ENCODE data around the gene MNT. TPM values are rescaled to one million over a fixed set of nuclear protein-coding genes. Genes with fewer than 3 reads are reported as not detected.

Gene MNT
- total and polyA plus RNA-seq, 9 of the 15 experiments (the other 6 are each of a cell fraction or from before 2014, with no cell fraction given), result 0.18 to 23.8 (median 5.3) TPM

DNA sequence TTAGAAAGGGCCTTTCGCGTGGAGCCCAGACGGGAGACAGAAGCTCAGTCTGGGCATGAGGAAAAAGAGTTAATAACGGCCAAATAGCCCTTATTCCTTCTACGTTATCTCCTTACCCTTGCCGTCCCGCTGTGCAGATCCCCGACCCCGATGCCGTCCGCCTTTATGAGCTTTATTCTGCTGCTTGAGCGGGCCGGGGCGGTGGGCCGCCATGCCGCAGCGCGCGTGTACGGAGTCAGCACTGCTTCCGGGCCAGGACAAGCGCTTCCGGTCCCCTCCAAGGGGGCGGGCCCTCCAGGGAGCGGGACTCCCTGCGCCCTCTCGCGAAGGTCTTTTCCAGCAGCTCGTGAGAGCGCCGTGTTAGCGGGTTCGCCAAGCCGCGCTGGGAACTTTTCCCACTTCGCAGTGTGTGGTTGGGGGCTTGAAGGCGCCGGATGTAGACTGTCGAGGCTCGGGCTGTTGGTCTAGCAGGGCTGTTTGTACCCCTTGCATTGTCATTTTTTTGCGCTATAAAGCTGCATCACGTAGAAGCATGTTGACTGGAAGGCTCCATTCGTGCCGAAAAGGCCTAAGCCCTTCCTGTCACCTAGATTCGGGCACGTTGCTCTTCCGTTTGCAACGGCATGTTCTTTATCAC is 64.5 kb downstream of the MNT start, which contains the start of gene TSR1 (continued):
- TF ChIP-seq HNRNPLL (IDR thresholded peaks at IDR 0.05; ENCODE audit: low read depth, low read length, poor library complexity, severe bottlenecking), result no peak
- TF ChIP-seq MCM2 (IDR thresholded peaks at IDR 0.05; ENCODE audit: low read depth), result no peak
- peak; percentile 72 for TF ChIP-seq HCFC1 (IDR thresholded peaks at IDR 0.05; ENCODE audit: low read depth, low read length)
- TF ChIP-seq POLR2A (conservative IDR thresholded peaks at IDR 0.05), result peak; percentile 91
- TF ChIP-seq, protein P1, sequence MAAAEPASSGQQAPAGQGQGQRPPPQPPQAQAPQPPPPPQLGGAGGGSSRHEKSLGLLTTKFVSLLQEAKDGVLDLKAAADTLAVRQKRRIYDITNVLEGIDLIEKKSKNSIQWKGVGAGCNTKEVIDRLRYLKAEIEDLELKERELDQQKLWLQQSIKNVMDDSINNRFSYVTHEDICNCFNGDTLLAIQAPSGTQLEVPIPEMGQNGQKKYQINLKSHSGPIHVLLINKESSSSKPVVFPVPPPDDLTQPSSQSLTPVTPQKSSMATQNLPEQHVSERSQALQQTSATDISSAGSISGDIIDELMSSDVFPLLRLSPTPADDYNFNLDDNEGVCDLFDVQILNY (CRISPR knock-in tag; IDR thresholded peaks at IDR 0.05), result no peak
- no peak for TF ChIP-seq ZNF41 (CRISPR knock-in tag; conservative IDR thresholded peaks at IDR 0.05)
- peak; percentile 98 for TF ChIP-seq NR2C2 (CRISPR knock-in tag; IDR thresholded peaks at IDR 0.05)
- TF ChIP-seq NR2C2 (tag; IDR thresholded peaks at IDR 0.05), result peak; percentile 99
- TF ChIP-seq NONO (IDR thresholded peaks at IDR 0.05; ENCODE audit: low read depth in 2 of 2, low read length in 1 of 2), result no peak
- peak; percentile 63; the same call in 1 of the 2 replicates for TF ChIP-seq MBD2 (IDR thresholded peaks at IDR 0.05; ENCODE audit: borderline replicate concordance, low read depth)
- no peak for TF ChIP-seq HLTF (IDR thresholded peaks at IDR 0.05)
- no peak for TF ChIP-seq WHSC1 (IDR thresholded peaks at IDR 0.05; ENCODE audit: low read length)
- peak; percentile 29; the same call in 1 of the 2 replicates for TF ChIP-seq SOX6 (IDR thresholded peaks at IDR 0.05)
- peak; percentile 85 for TF ChIP-seq TBP (optimal IDR thresholded peaks at IDR 0.05; ENCODE audit: low read depth, low read length)
- TF ChIP-seq ZNF717 (CRISPR knock-in tag; IDR thresholded peaks at IDR 0.05), result no peak
- no peak for TF ChIP-seq MED1 (CRISPR knock-in tag; IDR thresholded peaks at IDR 0.05; ENCODE audit: borderline replicate concordance)
- TF ChIP-seq RNF2 (IDR thresholded peaks at IDR 0.05), result no peak
- TF ChIP-seq LCOR (CRISPR knock-in tag; IDR thresholded peaks at IDR 0.05), result no peak
- no peak for TF ChIP-seq ZNF764 (CRISPR knock-in tag; IDR thresholded peaks at IDR 0.05; ENCODE audit: low read depth)
- no peak for TF ChIP-seq ZNF212 (CRISPR knock-in tag; IDR thresholded peaks at IDR 0.05)
- TF ChIP-seq, protein P2, sequence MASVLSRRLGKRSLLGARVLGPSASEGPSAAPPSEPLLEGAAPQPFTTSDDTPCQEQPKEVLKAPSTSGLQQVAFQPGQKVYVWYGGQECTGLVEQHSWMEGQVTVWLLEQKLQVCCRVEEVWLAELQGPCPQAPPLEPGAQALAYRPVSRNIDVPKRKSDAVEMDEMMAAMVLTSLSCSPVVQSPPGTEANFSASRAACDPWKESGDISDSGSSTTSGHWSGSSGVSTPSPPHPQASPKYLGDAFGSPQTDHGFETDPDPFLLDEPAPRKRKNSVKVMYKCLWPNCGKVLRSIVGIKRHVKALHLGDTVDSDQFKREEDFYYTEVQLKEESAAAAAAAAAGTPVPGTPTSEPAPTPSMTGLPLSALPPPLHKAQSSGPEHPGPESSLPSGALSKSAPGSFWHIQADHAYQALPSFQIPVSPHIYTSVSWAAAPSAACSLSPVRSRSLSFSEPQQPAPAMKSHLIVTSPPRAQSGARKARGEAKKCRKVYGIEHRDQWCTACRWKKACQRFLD (CRISPR knock-in tag; IDR thresholded peaks at IDR 0.05), result no peak
- TF ChIP-seq HDAC2 (IDR thresholded peaks at IDR 0.05), result peak; percentile 74
- no peak for TF ChIP-seq SMARCA4 (IDR thresholded peaks at IDR 0.05)
- TF ChIP-seq, protein P3, sequence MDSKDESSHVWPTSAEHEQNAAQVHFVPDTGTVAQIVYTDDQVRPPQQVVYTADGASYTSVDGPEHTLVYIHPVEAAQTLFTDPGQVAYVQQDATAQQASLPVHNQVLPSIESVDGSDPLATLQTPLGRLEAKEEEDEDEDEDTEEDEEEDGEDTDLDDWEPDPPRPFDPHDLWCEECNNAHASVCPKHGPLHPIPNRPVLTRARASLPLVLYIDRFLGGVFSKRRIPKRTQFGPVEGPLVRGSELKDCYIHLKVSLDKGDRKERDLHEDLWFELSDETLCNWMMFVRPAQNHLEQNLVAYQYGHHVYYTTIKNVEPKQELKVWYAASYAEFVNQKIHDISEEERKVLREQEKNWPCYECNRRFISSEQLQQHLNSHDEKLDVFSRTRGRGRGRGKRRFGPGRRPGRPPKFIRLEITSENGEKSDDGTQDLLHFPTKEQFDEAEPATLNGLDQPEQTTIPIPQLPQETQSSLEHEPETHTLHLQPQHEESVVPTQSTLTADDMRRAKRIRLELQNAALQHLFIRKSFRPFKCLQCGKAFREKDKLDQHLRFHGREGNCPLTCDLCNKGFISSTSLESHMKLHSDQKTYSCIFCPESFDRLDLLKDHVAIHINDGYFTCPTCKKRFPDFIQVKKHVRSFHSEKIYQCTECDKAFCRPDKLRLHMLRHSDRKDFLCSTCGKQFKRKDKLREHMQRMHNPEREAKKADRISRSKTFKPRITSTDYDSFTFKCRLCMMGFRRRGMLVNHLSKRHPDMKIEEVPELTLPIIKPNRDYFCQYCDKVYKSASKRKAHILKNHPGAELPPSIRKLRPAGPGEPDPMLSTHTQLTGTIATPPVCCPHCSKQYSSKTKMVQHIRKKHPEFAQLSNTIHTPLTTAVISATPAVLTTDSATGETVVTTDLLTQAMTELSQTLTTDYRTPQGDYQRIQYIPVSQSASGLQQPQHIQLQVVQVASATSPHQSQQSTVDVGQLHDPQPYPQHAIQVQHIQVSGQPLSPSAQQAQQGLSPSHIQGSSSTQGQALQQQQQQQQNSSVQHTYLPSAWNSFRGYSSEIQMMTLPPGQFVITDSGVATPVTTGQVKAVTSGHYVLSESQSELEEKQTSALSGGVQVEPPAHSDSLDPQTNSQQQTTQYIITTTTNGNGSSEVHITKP (IDR thresholded peaks at IDR 0.05; ENCODE audit: partially characterized antibody), result no peak
- no peak for TF ChIP-seq ZNF274 (IDR thresholded peaks at IDR 0.05; ENCODE audit: borderline replicate concordance, low read depth, low read length)

All from K562 (cell line).